Uterus (tissue), 2 donors: ENCODE results near the gene NDUFB2.
"Not testable (repeated sequence)": the region's sequence is repeated elsewhere in the genome, so short reads cannot be mapped to it uniquely, and the experiment has no call there.

Experiments
- POLR2A ChIP-seq, 2 donors: fragments of 450-650 bp; IDR thresholded peaks; one replicate each; pipeline ENCODE4 v1.6.1; 2016; ENCODE audit warnings: antibody characterized with exemption in 2 of 2, mild to moderate bottlenecking in 1 of 2, moderate library complexity in 1 of 2
- TF ChIP-seq, protein P1 (sequence below), 4 experiments: fragments of 200-600 bp in 2 of 4; fragments of 450-650 bp in 2 of 4; sonication (generic) in 2 of 4; IDR thresholded peaks; one replicate each; pipeline ENCODE4 v1.5.1; 2016 to 2019; ENCODE audit warnings: antibody characterized with exemption in 4 of 4, mild to moderate bottlenecking in 2 of 4, moderate library complexity in 1 of 4

DNA sequence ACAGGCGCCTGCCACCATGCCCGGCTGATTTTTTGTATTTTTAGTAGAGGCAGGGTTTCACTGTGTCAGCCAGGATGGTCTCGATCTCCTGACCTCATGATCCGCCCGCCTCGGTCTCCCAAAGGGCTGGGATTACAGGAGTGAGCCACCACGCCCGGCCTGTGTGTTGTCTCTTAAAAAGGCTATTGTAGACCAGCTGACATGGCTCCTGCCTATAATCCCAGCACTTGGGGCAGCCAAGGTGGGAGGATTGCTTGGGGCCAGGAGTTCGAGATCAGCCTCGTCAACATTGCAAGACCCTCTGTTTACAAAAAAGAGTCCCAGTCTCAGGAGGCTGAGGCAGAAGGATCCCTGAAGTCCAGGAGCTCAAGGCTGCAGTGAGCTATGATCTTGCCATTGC lies 2.7 kb upstream of the NDUFB2 start:
- TF ChIP-seq, protein P1, sequence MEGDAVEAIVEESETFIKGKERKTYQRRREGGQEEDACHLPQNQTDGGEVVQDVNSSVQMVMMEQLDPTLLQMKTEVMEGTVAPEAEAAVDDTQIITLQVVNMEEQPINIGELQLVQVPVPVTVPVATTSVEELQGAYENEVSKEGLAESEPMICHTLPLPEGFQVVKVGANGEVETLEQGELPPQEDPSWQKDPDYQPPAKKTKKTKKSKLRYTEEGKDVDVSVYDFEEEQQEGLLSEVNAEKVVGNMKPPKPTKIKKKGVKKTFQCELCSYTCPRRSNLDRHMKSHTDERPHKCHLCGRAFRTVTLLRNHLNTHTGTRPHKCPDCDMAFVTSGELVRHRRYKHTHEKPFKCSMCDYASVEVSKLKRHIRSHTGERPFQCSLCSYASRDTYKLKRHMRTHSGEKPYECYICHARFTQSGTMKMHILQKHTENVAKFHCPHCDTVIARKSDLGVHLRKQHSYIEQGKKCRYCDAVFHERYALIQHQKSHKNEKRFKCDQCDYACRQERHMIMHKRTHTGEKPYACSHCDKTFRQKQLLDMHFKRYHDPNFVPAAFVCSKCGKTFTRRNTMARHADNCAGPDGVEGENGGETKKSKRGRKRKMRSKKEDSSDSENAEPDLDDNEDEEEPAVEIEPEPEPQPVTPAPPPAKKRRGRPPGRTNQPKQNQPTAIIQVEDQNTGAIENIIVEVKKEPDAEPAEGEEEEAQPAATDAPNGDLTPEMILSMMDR (IDR thresholded peaks at IDR 0.05) = not testable (repeated sequence)
- not testable (repeated sequence) for TF ChIP-seq POLR2A (IDR thresholded peaks at IDR 0.05)
